ENCODE data around the gene UTS2B.

Gene UTS2B

GRCh38 chr3:191352014-191352413 is 21.7 kb upstream of the UTS2B start:
- no peak for DNase-seq (ENCODE audit: low spot score)

- DNase-seq (ENCODE audit: low spot score), result no peak
These were observed 20.2 kb upstream of the UTS2B start for GRCh38 chr3:191350396-191351090.

GRCh38 chr3:191348098-191348497 is 17.8 kb upstream of the UTS2B start:
- DNase-seq (ENCODE audit: low spot score), result no peak

- no peak for DNase-seq (ENCODE audit: low spot score)
These were observed 16.9 kb upstream of the UTS2B start for GRCh38 chr3:191347228-191347627.

- DNase-seq (ENCODE audit: low spot score), result no peak
These were observed 15.0 kb upstream of the UTS2B start for GRCh38 chr3:191345334-191345733.

GRCh38 chr3:191343913-191344312 is 13.6 kb upstream of the UTS2B start:
- DNase-seq (ENCODE audit: low spot score), result no peak

- DNase-seq (ENCODE audit: low spot score), result no peak
These were observed 12.8 kb upstream of the UTS2B start for GRCh38 chr3:191343115-191343514.

GRCh38 chr3:191342411-191342810 is 12.1 kb upstream of the UTS2B start:
- DNase-seq (ENCODE audit: low spot score), result no peak

- DNase-seq (ENCODE audit: low spot score), result no peak
These were observed 11.7 kb upstream of the UTS2B start for GRCh38 chr3:191342006-191342405.

GRCh38 chr3:191340966-191341365 is 10.6 kb upstream of the UTS2B start:
- DNase-seq (ENCODE audit: low spot score), result no peak

GRCh38 chr3:191340351-191340750 is 10.0 kb upstream of the UTS2B start:
- no peak for DNase-seq (ENCODE audit: low spot score)

GRCh38 chr3:191339316-191339917 is 9.1 kb upstream of the UTS2B start:
- DNase-seq (ENCODE audit: low spot score), result no peak

- DNase-seq (ENCODE audit: low spot score), result no peak
These were observed 7.8 kb upstream of the UTS2B start for GRCh38 chr3:191338177-191338488.

- no peak for DNase-seq (ENCODE audit: low spot score)
These were observed 6.5 kb upstream of the UTS2B start for GRCh38 chr3:191336833-191337232.

- no peak for DNase-seq (ENCODE audit: low spot score)
These were observed 4.1 kb upstream of the UTS2B start for GRCh38 chr3:191334346-191334893.

- DNase-seq (ENCODE audit: low spot score), result no peak
These were observed 3.1 kb upstream of the UTS2B start for GRCh38 chr3:191333298-191333880.

GRCh38 chr3:191331388-191331787 is 1.1 kb upstream of the UTS2B start:
- DNase-seq (ENCODE audit: low spot score), result no peak

- DNase-seq (ENCODE audit: low spot score), result no peak
These were observed 263 bp upstream of the UTS2B start for GRCh38 chr3:191330530-191331048.

- DNase-seq (ENCODE audit: low spot score), result peak; percentile 73
These were observed 1.2 kb downstream of the UTS2B start, which contains the start of gene CCDC50 for GRCh38 chr3:191328962-191329653. Gene CCDC50, plus strand, starts transcription at chr3:191329394. Its CDS starts 281 bp downstream, at chr3:191329675.

GRCh38 chr3:191328383-191328961 is 1.9 kb downstream of the UTS2B start:
- DNase-seq (ENCODE audit: low spot score), result no peak

- no peak for DNase-seq (ENCODE audit: low spot score)
These were observed 2.8 kb downstream of the UTS2B start for GRCh38 chr3:191327526-191327925.

- no peak for DNase-seq (ENCODE audit: low spot score)
These were observed 5.4 kb downstream of the UTS2B start for GRCh38 chr3:191324936-191325335.

All from HuH-7 (cell line).